Omental fat pad (tissue), 4 donors: Measurements from ENCODE around the gene GADD45G. TPM values are rescaled to one million over a fixed set of nuclear protein-coding genes. Genes with fewer than 3 reads are reported as not detected.

ENCODE experiments used
- ATAC-seq: fragments of 150-250 bp; one replicate; pipeline ENCODE4 v1.9.1; 2016; ENCODE audit warnings: mild to moderate bottlenecking, moderate library complexity; ENCODE audit not compliant: low FRiP score
- DNase-seq: peaks from one replicate; pipeline ENCODE4 v3.0.0-alpha.2; 2019; ENCODE audit warnings: low spot score
- total RNA-seq, 4 donors: library from RNA; depleted of rRNA; stranded (reverse); fragments of >200 nt; gene quantifications; one replicate each; pipeline ENCODE4 v1.1.0, GENCODE V29; 2016
- TF ChIP-seq, protein P1 (sequence below), 3 donors: fragments of 450-650 bp; IDR thresholded peaks; one replicate each; pipeline ENCODE4 v1.5.1; 2016 to 2017; ENCODE audit warnings: antibody characterized with exemption in 3 of 3, mild to moderate bottlenecking in 3 of 3, moderate library complexity in 2 of 3

GADD45G gene
- total RNA-seq, 4 donors from 2014 or later, result 5.1 to 23.8 (median 16.1) TPM

DNA sequence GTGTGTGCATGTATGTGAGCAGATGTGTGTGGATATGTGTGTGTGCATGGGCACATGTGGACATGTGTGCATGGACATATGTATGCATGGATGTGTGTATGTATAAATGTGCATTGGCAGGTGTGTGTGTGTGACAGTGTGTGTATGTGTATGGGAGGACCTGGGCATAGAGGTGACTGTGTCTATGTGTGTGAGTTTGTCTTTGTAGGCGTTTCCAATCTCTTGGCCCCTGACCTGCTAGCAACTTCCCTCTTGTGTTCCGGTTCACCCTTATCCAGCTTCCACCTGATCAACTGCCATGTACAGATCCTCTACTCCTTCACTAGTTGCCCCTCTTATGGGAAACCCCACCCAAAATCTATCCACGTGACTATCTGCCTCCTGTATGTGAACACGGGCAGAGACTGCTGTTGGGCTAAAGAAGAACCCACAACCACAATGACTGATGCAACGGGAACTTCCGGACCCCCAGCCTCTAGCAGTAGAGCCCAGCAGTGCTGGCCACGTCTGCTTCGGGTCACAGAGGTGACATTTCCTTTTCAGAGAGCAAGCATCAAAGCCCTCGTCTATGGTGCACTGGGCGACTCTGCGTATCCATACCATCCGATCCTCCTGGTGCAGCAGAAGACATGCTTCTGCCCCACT is 24.9 kb upstream of the GADD45G start:
- DNase-seq (no peak), ATAC-seq (no peak)
- TF ChIP-seq, protein P1, sequence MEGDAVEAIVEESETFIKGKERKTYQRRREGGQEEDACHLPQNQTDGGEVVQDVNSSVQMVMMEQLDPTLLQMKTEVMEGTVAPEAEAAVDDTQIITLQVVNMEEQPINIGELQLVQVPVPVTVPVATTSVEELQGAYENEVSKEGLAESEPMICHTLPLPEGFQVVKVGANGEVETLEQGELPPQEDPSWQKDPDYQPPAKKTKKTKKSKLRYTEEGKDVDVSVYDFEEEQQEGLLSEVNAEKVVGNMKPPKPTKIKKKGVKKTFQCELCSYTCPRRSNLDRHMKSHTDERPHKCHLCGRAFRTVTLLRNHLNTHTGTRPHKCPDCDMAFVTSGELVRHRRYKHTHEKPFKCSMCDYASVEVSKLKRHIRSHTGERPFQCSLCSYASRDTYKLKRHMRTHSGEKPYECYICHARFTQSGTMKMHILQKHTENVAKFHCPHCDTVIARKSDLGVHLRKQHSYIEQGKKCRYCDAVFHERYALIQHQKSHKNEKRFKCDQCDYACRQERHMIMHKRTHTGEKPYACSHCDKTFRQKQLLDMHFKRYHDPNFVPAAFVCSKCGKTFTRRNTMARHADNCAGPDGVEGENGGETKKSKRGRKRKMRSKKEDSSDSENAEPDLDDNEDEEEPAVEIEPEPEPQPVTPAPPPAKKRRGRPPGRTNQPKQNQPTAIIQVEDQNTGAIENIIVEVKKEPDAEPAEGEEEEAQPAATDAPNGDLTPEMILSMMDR (IDR thresholded peaks at IDR 0.05), result no peak

DNA sequence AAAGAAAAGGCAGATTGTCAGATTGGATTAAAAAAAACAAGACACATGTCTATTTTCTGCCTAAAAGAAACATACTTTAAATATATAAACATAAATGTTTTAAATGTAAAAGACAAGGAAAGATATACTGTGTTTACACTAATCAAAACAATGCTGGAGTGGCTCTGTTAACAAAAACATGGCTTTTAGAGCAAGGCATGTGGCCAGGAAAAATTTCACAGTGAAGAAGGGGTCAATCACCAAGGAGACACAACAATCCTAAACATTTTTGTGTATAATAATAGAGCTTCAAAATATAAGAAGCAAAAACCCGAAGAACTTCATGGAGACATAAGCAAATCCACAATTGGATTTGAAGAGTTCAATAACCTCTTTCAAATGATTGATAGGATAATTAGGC is 18.5 kb upstream of the GADD45G start:
- DNase-seq (no peak), ATAC-seq (no peak)
- TF ChIP-seq, protein P1 (IDR thresholded peaks at IDR 0.05), result no peak

DNA sequence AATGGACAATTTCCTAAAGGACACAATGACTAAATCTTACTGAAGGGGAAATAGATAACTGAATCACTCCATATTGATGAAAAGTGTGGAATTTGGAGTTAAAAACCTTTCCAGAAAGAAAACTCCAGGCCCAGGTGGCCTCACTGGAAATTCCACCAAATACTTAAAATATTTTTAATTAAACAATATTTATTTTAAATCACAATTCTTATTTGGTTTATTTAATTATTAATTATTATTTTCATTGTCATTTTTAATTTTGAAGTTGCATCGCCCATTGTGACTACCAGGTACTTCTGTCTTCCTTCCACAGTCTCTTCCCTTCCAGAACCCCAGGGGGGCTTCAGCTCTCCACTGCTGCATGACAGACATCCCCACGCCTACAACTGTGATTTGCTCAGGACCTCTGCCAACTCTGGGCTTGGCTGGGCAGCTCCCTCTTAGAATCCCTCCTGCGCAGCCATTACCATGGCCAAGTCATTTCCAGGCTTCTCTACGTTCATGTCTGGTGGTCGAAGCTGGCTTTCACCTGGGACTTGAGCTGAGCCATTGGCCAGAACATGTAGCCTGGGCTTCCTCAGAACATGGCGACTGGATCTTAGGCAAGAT is 16.4 kb upstream of the GADD45G start:
- ATAC-seq (no peak), DNase-seq (no peak)
- TF ChIP-seq, protein P1 (IDR thresholded peaks at IDR 0.05), result no peak

DNA sequence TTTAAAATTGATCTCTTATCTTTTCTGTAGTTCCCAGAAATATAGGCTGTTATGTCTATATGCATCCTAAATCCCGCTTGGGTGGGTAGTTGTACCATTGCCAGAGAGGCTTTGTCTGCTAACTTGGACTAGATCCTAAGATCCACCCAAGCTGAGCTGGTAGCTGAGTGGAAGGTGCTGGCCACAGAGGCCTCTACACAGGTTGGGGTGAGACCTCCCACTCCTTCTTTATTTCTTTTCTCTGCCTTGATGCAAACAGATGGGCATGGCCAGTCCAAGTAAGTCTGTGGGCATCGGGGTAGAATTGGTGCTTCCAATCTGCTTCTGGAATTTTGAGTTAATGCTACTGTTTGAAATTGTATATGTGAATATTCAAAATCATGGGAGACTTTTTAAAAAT is 14.4 kb upstream of the GADD45G start:
- no peak for DNase-seq
- ATAC-seq, result no peak
- TF ChIP-seq, protein P1 (IDR thresholded peaks at IDR 0.05), result no peak

DNA sequence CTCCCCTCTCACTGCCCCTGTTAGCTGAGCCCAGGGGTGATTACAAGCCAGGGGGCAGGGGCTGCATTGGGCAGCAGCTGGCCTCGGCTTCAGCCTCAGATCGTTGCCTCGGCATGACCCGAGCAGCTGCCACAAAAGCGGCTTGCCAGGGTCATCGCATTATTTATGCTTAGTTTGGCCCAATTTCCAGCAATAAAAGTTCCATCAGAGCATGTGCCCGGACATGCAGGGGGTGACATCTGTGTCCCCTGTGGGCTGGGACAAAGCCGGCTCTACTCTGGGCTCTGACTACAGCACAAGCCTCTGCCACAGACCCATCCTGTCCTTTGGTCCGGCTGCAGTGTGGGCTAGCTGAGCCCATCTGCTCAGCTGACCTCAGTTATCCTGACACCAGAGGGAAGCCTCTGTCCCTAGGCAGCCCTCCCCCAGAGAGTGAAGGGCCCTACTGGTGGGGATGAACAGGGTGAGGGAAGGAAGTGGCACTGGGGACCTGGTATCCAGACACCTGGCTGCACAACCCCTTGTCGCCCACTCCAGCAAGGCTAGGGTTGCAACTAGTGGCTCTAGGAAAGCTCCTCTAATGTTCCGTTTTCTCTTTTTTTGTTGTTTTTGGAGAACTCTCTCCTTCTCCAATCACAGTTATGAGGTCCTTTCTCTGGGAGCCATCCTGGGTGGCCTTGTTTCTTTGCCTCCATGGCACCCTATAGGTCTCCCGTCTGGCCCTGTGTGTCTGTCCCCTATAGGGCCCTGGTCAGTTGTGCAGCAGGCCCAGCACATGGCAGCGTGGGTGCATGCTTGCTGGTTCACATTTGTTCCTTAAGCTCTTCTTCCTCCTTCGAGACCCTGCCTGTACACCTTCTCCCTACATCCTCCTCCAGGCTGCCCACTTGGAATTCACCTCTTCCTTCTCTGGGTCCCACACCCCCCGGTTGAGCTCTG is 13.3 kb upstream of the GADD45G start:
- ATAC-seq, result no peak
- TF ChIP-seq, protein P1 (IDR thresholded peaks at IDR 0.05), result no peak
- no peak for DNase-seq

DNA sequence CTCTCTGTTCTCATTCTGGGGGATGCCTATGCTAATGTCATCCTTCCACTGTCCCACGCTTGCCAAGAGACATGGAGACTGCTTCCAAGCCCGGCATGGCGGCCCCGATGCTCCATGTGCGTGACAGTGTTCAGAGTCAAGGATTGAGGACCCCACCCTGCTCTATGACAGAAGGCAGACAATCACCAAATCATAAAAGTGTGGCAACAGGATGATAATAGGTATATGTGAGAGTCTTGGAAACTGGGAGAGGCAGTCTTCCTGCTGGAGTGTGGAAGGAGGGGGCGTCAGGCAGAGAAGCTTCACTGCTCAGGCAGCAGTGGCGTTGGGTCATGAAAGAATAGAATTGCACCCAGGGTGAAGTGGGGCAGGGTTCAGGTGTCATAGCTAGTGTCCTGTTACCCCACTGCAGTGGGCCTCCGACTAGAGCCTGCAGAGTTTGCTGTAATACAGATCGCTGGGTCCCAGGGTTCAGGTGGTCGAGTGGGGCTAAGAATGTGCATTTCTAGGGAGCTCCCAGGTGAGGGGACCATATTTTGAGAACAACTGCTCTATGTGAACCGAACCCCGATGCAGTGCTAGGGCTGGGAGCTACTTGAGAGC is 12.5 kb upstream of the GADD45G start:
- ATAC-seq, result no peak
- TF ChIP-seq, protein P1 (IDR thresholded peaks at IDR 0.05), result no peak
- no peak for DNase-seq
